ENCODE results near the gene PLEKHG1. TPM values are rescaled to one million over a fixed set of nuclear protein-coding genes. Genes with fewer than 3 reads are reported as not detected.

The PLEKHG1 gene
- total and polyA plus RNA-seq, 12 donors = 2.1 to 14.5 (median 7.6) TPM

GRCh38 chr6:150619275-150619674 lies 19.6 kb downstream of the PLEKHG1 start:
- no peak overlapping the region for H3K4me3 ChIP-seq
- no peak for DNase-seq
- 93 to 97% (median 95%) methylated on average over 3 of the region's 3 CpGs for WGBS, 4 donors
- H3K27me3 ChIP-seq = no peaks in the 10 kb centered on the region
- intact Hi-C loops (cut with DNase I) = no loop called here
- no peaks in the 10 kb centered on the region for H3K4me1 ChIP-seq (replicated peaks in 1 of 2)
- no peaks in the 10 kb centered on the region for H3K9me3 ChIP-seq (replicated peaks in 1 of 3)
- no peak overlapping the region for H3K27ac ChIP-seq
- H3K36me3 ChIP-seq (replicated peaks in 1 of 2) = no peaks in the 10 kb centered on the region
- TF ChIP-seq CTCF (IDR thresholded peaks at IDR 0.05) (no peak), POLR2A (IDR thresholded peaks at IDR 0.05) (no peak)

- Histone ChIP-seq H3K36me3 (replicated peaks in 1 of 2) (no peaks in the 10 kb centered on the region), H3K27me3 (no peaks in the 10 kb centered on the region), H3K4me3 (no peak overlapping the region), H3K9me3 (replicated peaks in 1 of 3) (no peaks in the 10 kb centered on the region), H3K4me1 (replicated peaks in 1 of 2) (no peaks in the 10 kb centered on the region), H3K27ac (no peak overlapping the region)
- intact Hi-C loops (cut with DNase I) = no loop called here
- 58 to 89% (median 78%) methylated on average over 3 of the region's 3 CpGs for WGBS, 4 donors
- DNase-seq = no peak
- TF ChIP-seq POLR2A (IDR thresholded peaks at IDR 0.05) (no peak), CTCF (IDR thresholded peaks at IDR 0.05) (no peak)
Observed at GRCh38 chr6:150620244-150620643, 20.6 kb downstream of the PLEKHG1 start.

GRCh38 chr6:150620763-150621162 lies 21.1 kb downstream of the PLEKHG1 start:
- no peak for TF ChIP-seq CTCF (IDR thresholded peaks at IDR 0.05)
- 79 to 90% (median 82%) methylated on average over 2 of the region's 2 CpGs for WGBS, 4 donors
- Histone ChIP-seq H3K4me3 (no peak overlapping the region), H3K27ac (no peak overlapping the region), H3K36me3 (replicated peaks in 1 of 2) (no peaks in the 10 kb centered on the region), H3K4me1 (replicated peaks in 1 of 2) (no peaks in the 10 kb centered on the region), H3K9me3 (replicated peaks in 1 of 3) (no peaks in the 10 kb centered on the region), H3K27me3 (no peaks in the 10 kb centered on the region)
- DNase-seq = no peak
- intact Hi-C loops (cut with DNase I) = no loop called here

GRCh38 chr6:150622476-150622875 lies 22.8 kb downstream of the PLEKHG1 start:
- Histone ChIP-seq H3K9me3 (replicated peaks in 1 of 3) (no peaks in the 10 kb centered on the region), H3K36me3 (replicated peaks in 1 of 2) (no peaks in the 10 kb centered on the region), H3K27ac (no peak overlapping the region), H3K4me1 (replicated peaks in 1 of 2) (peaks cover 0 to 4% of the 10 kb centered on the region in 2 donors), H3K4me3 (no peak overlapping the region), H3K27me3 (no peaks in the 10 kb centered on the region)
- intact Hi-C loops (cut with DNase I) = no loop called here
- 68 to 88% (median 78%) methylated on average over 4 of the region's 4 CpGs for WGBS, 4 donors
- DNase-seq = no peak
- TF ChIP-seq CTCF (IDR thresholded peaks at IDR 0.05) (no peak), POLR2A (IDR thresholded peaks at IDR 0.05) (no peak)
